ENCODE results near the gene PET100.

Gene PET100

DNA sequence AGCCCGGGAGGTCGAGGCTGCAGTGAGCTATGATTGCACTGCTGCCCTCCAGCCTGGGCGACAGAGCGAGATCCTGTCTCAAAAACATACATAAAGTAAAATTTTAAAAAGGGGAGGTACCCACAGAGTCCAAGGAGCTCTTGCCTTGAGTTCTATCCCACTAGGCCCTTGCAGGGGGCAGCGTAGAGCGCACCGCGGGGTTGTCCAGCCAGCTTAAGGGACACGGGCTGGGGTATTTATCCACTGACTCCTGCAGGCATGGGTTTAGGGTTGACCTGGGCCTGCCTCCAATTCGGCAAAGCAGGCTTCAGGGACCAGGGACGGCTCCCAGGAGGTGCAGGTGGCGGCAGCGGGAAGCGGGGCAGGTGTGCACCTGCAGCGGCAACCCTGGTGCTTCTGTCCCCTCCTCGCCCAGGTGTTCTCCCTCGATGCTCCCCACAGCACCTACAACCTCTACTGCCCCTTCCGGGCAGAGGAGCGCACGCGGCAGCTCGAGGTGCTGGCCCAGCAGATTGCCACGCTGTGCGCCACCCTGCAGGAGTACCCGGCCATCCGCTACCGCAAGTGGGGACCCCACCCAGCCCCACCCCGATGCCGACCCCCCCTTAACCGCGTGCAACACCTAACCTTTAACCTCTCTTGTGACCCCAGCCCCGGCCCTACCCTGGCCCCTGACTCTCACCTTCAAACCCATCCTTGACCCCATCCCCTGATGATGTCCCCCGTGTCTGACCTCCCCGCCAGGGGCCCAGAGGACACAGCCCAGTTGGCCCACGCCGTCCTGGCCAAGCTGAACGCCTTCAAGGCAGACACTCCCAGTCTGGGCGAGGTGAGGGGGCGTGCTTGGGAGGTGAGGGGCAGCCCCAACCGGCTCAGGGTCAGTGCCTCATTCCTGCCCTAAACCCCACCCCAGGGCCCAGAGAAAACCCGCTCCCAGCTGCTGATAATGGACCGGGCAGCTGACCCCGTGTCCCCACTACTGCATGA is 12.0 kb downstream of the PET100 start:
- TF ChIP-seq TEAD4 (IDR thresholded peaks at IDR 0.05), result no peak
- TF ChIP-seq RAD21 (IDR thresholded peaks at IDR 0.05; ENCODE audit: low read depth), result no peak
- no peak for TF ChIP-seq TAF1 (IDR thresholded peaks at IDR 0.05; ENCODE audit: low read depth)
- TF ChIP-seq, protein P1, sequence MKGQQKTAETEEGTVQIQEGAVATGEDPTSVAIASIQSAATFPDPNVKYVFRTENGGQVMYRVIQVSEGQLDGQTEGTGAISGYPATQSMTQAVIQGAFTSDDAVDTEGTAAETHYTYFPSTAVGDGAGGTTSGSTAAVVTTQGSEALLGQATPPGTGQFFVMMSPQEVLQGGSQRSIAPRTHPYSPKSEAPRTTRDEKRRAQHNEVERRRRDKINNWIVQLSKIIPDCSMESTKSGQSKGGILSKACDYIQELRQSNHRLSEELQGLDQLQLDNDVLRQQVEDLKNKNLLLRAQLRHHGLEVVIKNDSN (IDR thresholded peaks at IDR 0.05), result no peak
- no peak for TF ChIP-seq YY1 (IDR thresholded peaks at IDR 0.05; ENCODE audit: low read depth)
- TF ChIP-seq TCF12 (IDR thresholded peaks at IDR 0.05; ENCODE audit: low read depth), result no peak
- no peak for TF ChIP-seq ZBTB7A (IDR thresholded peaks at IDR 0.05; ENCODE audit: low read depth)
- TF ChIP-seq NFIC (IDR thresholded peaks at IDR 0.05), result no peak
- TF ChIP-seq EP300 (IDR thresholded peaks at IDR 0.05; ENCODE audit: borderline replicate concordance), result no peak
- TF ChIP-seq, protein P2, sequence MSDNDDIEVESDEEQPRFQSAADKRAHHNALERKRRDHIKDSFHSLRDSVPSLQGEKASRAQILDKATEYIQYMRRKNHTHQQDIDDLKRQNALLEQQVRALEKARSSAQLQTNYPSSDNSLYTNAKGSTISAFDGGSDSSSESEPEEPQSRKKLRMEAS (IDR thresholded peaks at IDR 0.05), result no peak
- no peak for TF ChIP-seq CREB1 (IDR thresholded peaks at IDR 0.05; ENCODE audit: low read depth)
- TF ChIP-seq, protein P3, sequence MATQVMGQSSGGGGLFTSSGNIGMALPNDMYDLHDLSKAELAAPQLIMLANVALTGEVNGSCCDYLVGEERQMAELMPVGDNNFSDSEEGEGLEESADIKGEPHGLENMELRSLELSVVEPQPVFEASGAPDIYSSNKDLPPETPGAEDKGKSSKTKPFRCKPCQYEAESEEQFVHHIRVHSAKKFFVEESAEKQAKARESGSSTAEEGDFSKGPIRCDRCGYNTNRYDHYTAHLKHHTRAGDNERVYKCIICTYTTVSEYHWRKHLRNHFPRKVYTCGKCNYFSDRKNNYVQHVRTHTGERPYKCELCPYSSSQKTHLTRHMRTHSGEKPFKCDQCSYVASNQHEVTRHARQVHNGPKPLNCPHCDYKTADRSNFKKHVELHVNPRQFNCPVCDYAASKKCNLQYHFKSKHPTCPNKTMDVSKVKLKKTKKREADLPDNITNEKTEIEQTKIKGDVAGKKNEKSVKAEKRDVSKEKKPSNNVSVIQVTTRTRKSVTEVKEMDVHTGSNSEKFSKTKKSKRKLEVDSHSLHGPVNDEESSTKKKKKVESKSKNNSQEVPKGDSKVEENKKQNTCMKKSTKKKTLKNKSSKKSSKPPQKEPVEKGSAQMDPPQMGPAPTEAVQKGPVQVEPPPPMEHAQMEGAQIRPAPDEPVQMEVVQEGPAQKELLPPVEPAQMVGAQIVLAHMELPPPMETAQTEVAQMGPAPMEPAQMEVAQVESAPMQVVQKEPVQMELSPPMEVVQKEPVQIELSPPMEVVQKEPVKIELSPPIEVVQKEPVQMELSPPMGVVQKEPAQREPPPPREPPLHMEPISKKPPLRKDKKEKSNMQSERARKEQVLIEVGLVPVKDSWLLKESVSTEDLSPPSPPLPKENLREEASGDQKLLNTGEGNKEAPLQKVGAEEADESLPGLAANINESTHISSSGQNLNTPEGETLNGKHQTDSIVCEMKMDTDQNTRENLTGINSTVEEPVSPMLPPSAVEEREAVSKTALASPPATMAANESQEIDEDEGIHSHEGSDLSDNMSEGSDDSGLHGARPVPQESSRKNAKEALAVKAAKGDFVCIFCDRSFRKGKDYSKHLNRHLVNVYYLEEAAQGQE (IDR thresholded peaks at IDR 0.05; ENCODE audit: low read depth), result no peak
- TF ChIP-seq CEBPB (IDR thresholded peaks at IDR 0.05), result no peak
- TF ChIP-seq FOXM1 (IDR thresholded peaks at IDR 0.05; ENCODE audit: borderline replicate concordance, low read depth), result no peak
- no peak for TF ChIP-seq EGR1 (IDR thresholded peaks at IDR 0.05)

DNA sequence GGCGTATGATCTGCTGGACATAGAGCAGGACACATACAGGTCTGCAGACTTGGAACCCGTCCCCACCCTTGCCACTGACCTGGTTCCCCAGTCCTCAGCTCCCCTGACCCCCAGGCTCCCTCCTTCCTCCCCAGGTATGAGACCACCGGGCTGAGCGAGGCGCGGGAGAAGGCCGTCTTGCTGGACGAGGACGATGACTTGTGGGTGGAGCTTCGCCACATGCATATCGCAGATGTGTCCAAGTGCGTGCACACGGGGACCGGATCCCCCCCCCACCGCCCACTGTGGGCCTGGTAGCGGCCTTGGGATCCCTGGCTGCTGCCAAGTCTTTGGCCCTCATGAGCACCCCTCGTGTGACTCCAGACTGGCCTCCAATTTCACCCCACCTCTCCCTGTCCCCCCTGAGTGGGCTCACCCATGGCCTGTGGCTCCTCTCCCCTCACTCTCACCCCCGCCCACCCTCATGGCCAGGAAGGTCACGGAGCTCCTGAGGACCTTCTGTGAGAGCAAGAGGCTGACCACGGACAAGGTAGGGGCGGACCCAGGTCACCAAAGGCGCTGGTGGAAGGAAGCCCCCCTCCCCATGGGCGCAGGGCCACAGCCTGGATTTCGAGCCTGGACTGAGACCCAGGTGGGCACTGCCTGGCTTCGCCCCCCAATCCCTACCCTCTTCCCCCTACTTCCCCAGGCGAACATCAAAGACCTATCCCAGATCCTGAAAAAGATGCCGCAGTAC is 12.9 kb downstream of the PET100 start:
- TF ChIP-seq FOXM1 (IDR thresholded peaks at IDR 0.05; ENCODE audit: borderline replicate concordance, low read depth) (no peak), TEAD4 (IDR thresholded peaks at IDR 0.05) (no peak), YY1 (IDR thresholded peaks at IDR 0.05; ENCODE audit: low read depth) (no peak), ZBTB7A (IDR thresholded peaks at IDR 0.05; ENCODE audit: low read depth) (no peak)
- TF ChIP-seq, protein P2 (IDR thresholded peaks at IDR 0.05), result no peak

DNA sequence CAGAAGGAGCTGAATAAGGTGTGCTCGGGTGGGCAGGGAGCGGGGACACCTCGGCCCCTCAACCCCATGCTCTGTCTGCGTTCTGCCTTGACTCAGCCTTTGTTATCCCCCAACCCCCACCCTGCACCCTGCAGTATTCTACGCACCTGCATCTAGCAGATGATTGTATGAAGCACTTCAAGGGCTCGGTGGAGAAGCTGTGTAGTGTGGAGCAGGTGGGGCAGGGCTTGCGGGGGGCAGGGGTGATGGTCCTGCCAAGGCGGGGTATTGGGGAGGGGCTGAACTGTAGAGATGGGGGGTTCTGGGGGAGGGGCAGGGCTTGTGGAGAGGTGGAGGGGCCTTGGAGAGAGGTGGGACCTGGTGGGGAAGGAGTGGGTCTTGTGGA is 13.4 kb downstream of the PET100 start:
- TF ChIP-seq, protein P2 (IDR thresholded peaks at IDR 0.05), result no peak
- TF ChIP-seq RAD21 (IDR thresholded peaks at IDR 0.05; ENCODE audit: low read depth), result no peak
- no peak for TF ChIP-seq EGR1 (IDR thresholded peaks at IDR 0.05)
- TF ChIP-seq CEBPB (IDR thresholded peaks at IDR 0.05), result no peak
- TF ChIP-seq TAF1 (IDR thresholded peaks at IDR 0.05; ENCODE audit: low read depth), result no peak
- TF ChIP-seq YY1 (IDR thresholded peaks at IDR 0.05; ENCODE audit: low read depth), result no peak
- TF ChIP-seq, protein P3 (IDR thresholded peaks at IDR 0.05; ENCODE audit: low read depth), result no peak
- no peak for TF ChIP-seq CREB1 (IDR thresholded peaks at IDR 0.05; ENCODE audit: low read depth)
- TF ChIP-seq, protein P1 (IDR thresholded peaks at IDR 0.05), result no peak
- TF ChIP-seq NFIC (IDR thresholded peaks at IDR 0.05), result no peak
- TF ChIP-seq TCF12 (IDR thresholded peaks at IDR 0.05; ENCODE audit: low read depth), result no peak
- no peak for TF ChIP-seq ZBTB7A (IDR thresholded peaks at IDR 0.05; ENCODE audit: low read depth)
- TF ChIP-seq TEAD4 (IDR thresholded peaks at IDR 0.05), result no peak
- TF ChIP-seq EP300 (IDR thresholded peaks at IDR 0.05; ENCODE audit: borderline replicate concordance), result no peak
- TF ChIP-seq FOXM1 (IDR thresholded peaks at IDR 0.05; ENCODE audit: borderline replicate concordance, low read depth), result no peak

DNA sequence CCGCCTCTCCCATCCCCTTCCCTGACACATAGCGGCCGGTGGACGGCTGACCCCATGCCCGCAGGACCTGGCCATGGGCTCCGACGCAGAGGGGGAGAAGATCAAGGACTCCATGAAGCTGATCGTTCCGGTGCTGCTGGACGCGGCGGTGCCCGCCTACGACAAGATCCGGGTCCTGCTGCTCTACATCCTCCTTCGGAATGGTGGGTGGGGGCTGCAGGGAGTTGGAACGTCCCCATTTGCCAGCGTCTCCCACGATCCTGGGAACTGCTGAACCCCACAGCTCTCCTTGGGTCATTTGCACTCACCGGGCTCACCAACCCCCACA is 14.9 kb downstream of the PET100 start:
- TF ChIP-seq RAD21 (IDR thresholded peaks at IDR 0.05; ENCODE audit: low read depth) (no peak), EP300 (IDR thresholded peaks at IDR 0.05; ENCODE audit: borderline replicate concordance) (no peak), CREB1 (IDR thresholded peaks at IDR 0.05; ENCODE audit: low read depth) (no peak), CEBPB (IDR thresholded peaks at IDR 0.05) (no peak), YY1 (IDR thresholded peaks at IDR 0.05; ENCODE audit: low read depth) (no peak), TEAD4 (IDR thresholded peaks at IDR 0.05) (no peak), TCF12 (IDR thresholded peaks at IDR 0.05; ENCODE audit: low read depth) (no peak), TAF1 (IDR thresholded peaks at IDR 0.05; ENCODE audit: low read depth) (no peak), NFIC (IDR thresholded peaks at IDR 0.05) (no peak), FOXM1 (IDR thresholded peaks at IDR 0.05; ENCODE audit: borderline replicate concordance, low read depth) (no peak), ZBTB7A (IDR thresholded peaks at IDR 0.05; ENCODE audit: low read depth) (no peak)
- TF ChIP-seq, protein P3 (IDR thresholded peaks at IDR 0.05; ENCODE audit: low read depth), result no peak
- TF ChIP-seq, protein P1 (IDR thresholded peaks at IDR 0.05), result no peak
